Aorta (tissue), 5 donors: ENCODE results near the gene ARPC2. TPM values are rescaled to one million over a fixed set of nuclear protein-coding genes. Genes with fewer than 3 reads are reported as not detected.

Experiments used
- ATAC-seq: fragments of 200-7000 bp; cut with Tn5 transposase; one replicate; pipeline ENCODE4 v1.9.1; 2022; ENCODE audit warnings: moderate library complexity; ENCODE audit not compliant: low FRiP score
- DNase-seq, 2 donors: peaks; one replicate each; pipeline ENCODE4 v3.0.0-alpha.2; 2020
- H3K27ac ChIP-seq, 2 donors: one replicate each; pipeline ENCODE4 v1.5.1; 2013; ENCODE audit warnings: low read length in 2 of 2, mild to moderate bottlenecking in 2 of 2, moderate library complexity in 2 of 2, control low read depth in 1 of 2, inconsistent platforms in 1 of 2, low read depth in 1 of 2
- H3K27me3 ChIP-seq, 2 donors: one replicate each; pipeline ENCODE4 v1.6.1; 2013; ENCODE audit warnings: control low read depth in 1 of 2, low read length in 1 of 2, mild to moderate bottlenecking in 1 of 2, moderate library complexity in 1 of 2; ENCODE audit not compliant: insufficient read depth in 2 of 2, control insufficient read depth in 1 of 2
- H3K36me3 ChIP-seq, 2 donors: one replicate each; pipeline ENCODE4 v1.6.1; 2013; ENCODE audit warnings: control low read depth in 1 of 2, low read length in 1 of 2, mild to moderate bottlenecking in 1 of 2; ENCODE audit not compliant: insufficient read depth in 2 of 2, control insufficient read depth in 1 of 2
- H3K4me1 ChIP-seq, 2 donors: one replicate each; pipeline ENCODE4 v1.6.1; 2013; ENCODE audit warnings: low read length in 2 of 2, control low read depth in 1 of 2, mild to moderate bottlenecking in 1 of 2, moderate library complexity in 1 of 2; ENCODE audit not compliant: insufficient read depth in 2 of 2, control insufficient read depth in 1 of 2
- H3K4me3 ChIP-seq, 2 donors: one replicate each; pipeline ENCODE4 v1.5.1; 2013; ENCODE audit warnings: low read length in 2 of 2, control low read depth in 1 of 2, mild to moderate bottlenecking in 1 of 2
- H3K9me3 ChIP-seq: one replicate; pipeline ENCODE4 v1.6.1; 2013; ENCODE audit warnings: mild to moderate bottlenecking, low read length; ENCODE audit not compliant: control insufficient read depth
- WGBS, 2 donors: extraction: QIAGEN DNeasy Blood & Tissue Kit; methylation state at CpG; one replicate each; pipeline ENCODE4 v1.1.7; 2013; 5-methylcytosine and 5-hydroxymethylcytosine counted together
- intact Hi-C, 2 donors: fragments of 100-400 bp; cut with DNase I; formaldehyde crosslinking; loops; one replicate each; pipeline versions ENCODE4 v1.14.2 to v1.15.0; 2022
- polyA plus RNA-seq, 2 donors: library from polyadenylated mRNA; stranded (reverse); fragments of 200-250 nt; gene quantifications; one replicate each; pipeline ENCODE4 v1.2.3, GENCODE V29; 2013
- total RNA-seq, 2 donors: library from RNA; stranded (reverse); fragmentation: NEBNext Ultra II Directional; extraction: Animal tissue kit (Norgen Biotek cat#: 25700); gene quantifications; one replicate each; pipeline ENCODE4 v1.2.1, GENCODE V29; 2021
- donor health status: healthy with polysubstance abuse.
- donor health status: Bipolar disorder and iron deficiency.
- donor health status: DM: no; HTN: no; CAD: no.
- donor health status: DM: no; HTN: no; CAD: no.
- donor health status: DM: yes; HTN: yes; CAD: no.

ARPC2 gene
- total and polyA plus RNA-seq, 4 donors = 297 to 467 (median 359) TPM

DNA sequence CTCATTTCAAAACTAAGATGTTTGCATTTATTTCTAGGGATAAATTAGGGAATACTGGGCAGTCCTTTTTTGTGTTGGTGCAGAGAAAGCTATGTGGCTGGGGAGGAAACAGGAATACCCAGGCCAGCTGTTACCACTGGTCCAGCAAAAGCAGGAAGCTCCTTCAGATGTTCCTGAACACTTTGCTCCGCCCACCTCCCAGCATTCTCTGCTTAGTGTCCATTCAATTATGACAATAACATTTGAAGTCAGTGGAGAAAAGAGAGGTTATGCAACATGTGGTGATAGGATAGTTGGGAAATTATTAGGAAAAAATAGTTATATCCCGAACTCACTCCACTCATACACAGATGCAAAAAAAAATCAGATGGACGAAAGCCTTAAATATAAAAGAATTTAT, 22.1 kb upstream of the ARPC2 start:
- Histone ChIP-seq H3K4me1 (no peaks in the 10 kb centered on the region), H3K36me3 (no peaks in the 10 kb centered on the region), H3K27me3 (no peaks in the 10 kb centered on the region), H3K9me3 (no peaks in the 10 kb centered on the region), H3K4me3 (no peak overlapping the region), H3K27ac (no peak overlapping the region)
- 91 to 93% methylated on average over 3 of the region's 3 CpGs for WGBS, 2 donors
- no peak for ATAC-seq
- no peak for DNase-seq
- intact Hi-C loops = no loop called here

DNA sequence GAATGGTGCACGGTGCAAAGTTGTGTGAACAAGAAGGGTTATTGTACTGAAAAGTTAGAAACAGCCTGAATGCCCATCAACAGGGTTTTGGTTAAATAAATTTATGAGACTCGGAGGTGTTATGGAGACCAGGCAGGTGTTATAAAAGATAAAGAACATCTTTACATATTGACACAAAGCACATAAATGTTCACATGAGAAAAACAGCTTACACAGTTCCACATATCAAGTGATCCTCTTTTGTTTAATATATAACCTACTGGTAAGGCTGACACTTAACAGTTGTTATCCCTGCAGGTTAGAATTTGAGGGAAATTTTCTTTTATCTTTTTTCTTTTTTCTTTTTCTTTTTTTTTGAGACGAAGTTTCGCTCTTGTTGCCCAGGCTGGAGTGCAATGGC, 20.0 kb upstream of the ARPC2 start:
- intact Hi-C loops = no loop called here
- no peak overlapping the region for H3K4me3 ChIP-seq

DNA sequence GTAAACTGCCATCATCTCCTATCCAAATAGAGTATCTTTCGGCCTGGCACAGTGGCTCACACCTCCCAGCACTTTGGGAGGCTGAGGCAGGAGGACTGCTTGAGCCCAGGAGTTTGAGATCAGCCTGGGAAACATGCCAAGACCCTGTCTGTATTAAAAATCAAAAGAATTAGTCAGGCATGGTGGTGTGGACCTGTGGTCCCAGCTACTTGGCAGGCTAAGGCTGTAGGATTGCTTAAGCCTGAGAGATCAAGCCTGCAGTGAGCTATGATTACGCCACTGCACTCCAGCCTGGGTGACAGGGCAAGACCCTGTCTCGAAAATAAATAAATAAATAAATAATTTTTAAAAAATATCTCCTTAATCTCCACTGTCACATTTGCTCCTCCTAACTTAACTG, 14.7 kb upstream of the ARPC2 start:
- no peak overlapping the region for H3K4me3 ChIP-seq
- H3K36me3 ChIP-seq = no peaks in the 10 kb centered on the region
- no peak for DNase-seq
- intact Hi-C loops = no loop called here
- no peaks in the 10 kb centered on the region for H3K27me3 ChIP-seq
- H3K4me1 ChIP-seq = no peaks in the 10 kb centered on the region
- 85 to 93% methylated on average over 3 of the region's 3 CpGs for WGBS, 2 donors
- ATAC-seq = no peak
- no peak overlapping the region for H3K27ac ChIP-seq
- no peaks in the 10 kb centered on the region for H3K9me3 ChIP-seq

More for the DNA sequence above, 20.0 kb upstream of the ARPC2 start:
- Histone ChIP-seq H3K36me3 (no peaks in the 10 kb centered on the region), H3K27ac (no peak overlapping the region), H3K4me1 (no peaks in the 10 kb centered on the region), H3K9me3 (no peaks in the 10 kb centered on the region), H3K27me3 (no peaks in the 10 kb centered on the region)
- ATAC-seq (no peak), DNase-seq (no peak)
- 83 to 85% methylated on average over 4 of the region's 4 CpGs for WGBS, 2 donors

DNA sequence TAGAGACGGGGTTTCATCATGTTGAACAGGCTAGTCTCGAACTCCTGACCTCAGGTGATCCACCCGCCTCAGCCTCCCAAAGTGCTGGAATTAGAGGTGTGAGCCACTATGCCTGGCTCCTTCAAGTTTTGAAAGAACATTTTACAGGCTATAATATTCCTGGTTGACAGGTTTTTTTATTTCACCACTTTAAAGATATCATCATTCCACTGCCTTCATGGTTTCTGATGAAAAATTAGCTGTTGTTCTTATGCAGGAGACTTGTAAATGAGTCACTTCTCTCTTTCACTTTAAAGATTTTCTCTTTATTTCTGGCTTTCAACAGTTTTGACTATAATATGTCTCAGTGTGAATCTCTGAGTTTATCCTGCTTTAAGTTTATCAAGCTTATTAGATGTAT, 7.9 kb upstream of the ARPC2 start:
- 94 to 95% methylated on average over 3 of the region's 3 CpGs for WGBS, 2 donors
- H3K27me3 ChIP-seq = no peaks in the 10 kb centered on the region
- no peak overlapping the region for H3K27ac ChIP-seq
- intact Hi-C loops = no loop called here
- H3K4me1 ChIP-seq = no peaks in the 10 kb centered on the region
- no peaks in the 10 kb centered on the region for H3K9me3 ChIP-seq
- ATAC-seq (no peak), DNase-seq (no peak)
- no peak overlapping the region for H3K4me3 ChIP-seq
- H3K36me3 ChIP-seq = no peaks in the 10 kb centered on the region

DNA sequence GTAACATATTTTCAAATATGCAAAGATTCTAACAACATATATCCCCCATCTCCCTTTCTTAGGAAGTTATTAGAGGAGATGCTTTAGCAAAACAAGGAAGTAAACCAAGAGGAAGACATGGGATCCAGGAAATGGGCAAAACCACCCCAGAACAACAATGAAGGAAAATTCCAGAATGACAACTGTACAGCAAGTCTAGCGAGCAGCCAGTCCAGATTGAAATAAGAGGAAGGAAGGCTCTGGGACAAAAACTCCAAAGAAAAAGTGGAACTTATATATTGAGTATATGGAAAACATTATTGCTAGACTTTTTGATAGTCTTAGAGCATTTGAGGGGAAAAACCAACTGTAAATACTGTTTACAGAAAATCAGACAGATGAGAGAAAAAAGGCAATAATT, 2.9 kb upstream of the ARPC2 start:
- 92 to 100% methylated on average over 1 of the region's 1 CpG for WGBS, 2 donors
- Histone ChIP-seq H3K27ac (no peak overlapping the region), H3K27me3 (no peaks in the 10 kb centered on the region), H3K36me3 (no peaks in the 10 kb centered on the region), H3K9me3 (no peaks in the 10 kb centered on the region), H3K4me3 (no peak overlapping the region), H3K4me1 (no peaks in the 10 kb centered on the region)
- ATAC-seq (no peak), DNase-seq (no peak)
- intact Hi-C loops = no loop called here

DNA sequence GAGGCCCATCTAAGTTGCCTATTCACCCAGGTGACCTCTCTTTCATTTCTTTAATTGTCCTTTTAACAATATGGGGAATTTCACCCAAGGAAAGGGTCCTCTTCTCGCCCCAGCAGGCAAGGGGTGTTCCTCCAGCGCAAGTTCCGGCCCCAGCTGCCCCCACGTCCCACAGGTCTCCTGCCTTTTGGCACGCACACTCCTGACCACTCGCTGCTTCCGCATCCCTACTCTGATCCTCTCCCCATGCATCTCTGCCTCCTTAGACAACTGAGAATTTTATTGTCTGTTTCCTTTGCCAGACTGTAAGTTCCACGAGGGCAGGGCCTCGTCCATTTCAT, 684 bp upstream of the ARPC2 start:
- no peaks in the 10 kb centered on the region for H3K9me3 ChIP-seq
- peaks cover 3 to 10% of the 10 kb centered on the region in 2 donors for H3K4me1 ChIP-seq
- H3K36me3 ChIP-seq = no peaks in the 10 kb centered on the region
- peak overlapping the region; percentile 5 to 97 for H3K4me3 ChIP-seq
- WGBS, 2 donors = 43 to 50% methylated on average over 9 of the region's 9 CpGs
- no peaks in the 10 kb centered on the region for H3K27me3 ChIP-seq
- peak overlapping the region in 1 of 2 donors; percentile 53 for H3K27ac ChIP-seq
- intact Hi-C loops = loop anchor here in 1 of 2 donors (2.0 to 5.0 kb wide), 2 partner anchors 14 to 191 kb away; no protein-coding TSS in a partner anchor
- peak; percentile 12 for ATAC-seq
- DNase-seq = no peak

DNA sequence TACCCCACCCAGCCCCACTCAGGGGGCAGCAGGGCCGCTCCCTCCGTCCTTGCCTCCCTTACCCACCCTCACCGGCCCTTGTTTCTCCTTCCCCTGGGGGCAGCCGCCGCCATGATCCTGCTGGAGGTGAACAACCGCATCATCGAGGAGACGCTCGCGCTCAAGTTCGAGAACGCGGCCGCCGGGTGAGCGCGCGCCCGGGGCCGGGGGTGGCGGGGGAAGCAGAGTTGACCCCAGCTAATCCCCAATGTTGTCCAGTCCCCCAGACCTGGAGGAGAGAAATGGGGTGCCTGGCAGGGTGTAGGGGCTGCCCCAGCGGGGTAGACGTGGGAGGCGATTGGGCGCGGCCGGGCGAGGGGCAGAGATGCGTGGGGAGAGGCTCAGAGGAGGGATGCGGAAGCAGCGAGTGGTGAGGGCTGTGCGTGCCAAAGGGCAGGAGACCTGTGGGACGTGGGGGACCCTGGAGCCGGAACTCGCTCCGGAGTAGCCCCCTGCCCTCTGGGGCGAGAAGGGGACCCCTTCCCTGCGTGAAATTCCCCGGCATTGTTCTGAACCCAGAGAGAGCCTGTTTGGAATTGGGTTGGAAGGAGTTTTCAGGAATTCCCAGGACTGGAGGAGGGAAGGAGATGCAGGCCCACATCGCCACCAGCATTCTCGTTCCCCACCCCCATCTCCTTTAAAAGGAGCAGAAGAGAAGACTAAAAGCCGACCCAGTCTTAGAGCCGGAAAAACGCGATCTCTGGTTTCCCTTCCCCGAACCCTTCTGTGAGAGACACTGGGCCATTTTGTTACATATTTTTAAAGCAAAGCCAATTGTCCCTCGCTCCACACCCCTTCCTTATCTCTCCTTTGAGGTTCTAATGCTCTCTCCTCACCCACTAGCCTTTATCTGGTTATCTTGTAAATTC, 625 bp downstream of the ARPC2 start:
- ATAC-seq (peak; percentile 85), DNase-seq (peak; percentile 81 to 88)
- intact Hi-C loops = loop anchor here in 1 of 2 donors (2.0 to 5.0 kb wide), 2 partner anchors 13 to 190 kb away; no protein-coding TSS in a partner anchor
- Histone ChIP-seq H3K9me3 (no peaks in the 10 kb centered on the region), H3K4me3 (peak overlapping the region; percentile 94 to 97), H3K27me3 (no peaks in the 10 kb centered on the region), H3K4me1 (peaks cover 3 to 13% of the 10 kb centered on the region in 2 donors), H3K36me3 (no peaks in the 10 kb centered on the region), H3K27ac (peak overlapping the region; percentile 64 to 92)
- 1% methylated on average over 45 to 47 of the region's 47 CpGs for WGBS, 2 donors

DNA sequence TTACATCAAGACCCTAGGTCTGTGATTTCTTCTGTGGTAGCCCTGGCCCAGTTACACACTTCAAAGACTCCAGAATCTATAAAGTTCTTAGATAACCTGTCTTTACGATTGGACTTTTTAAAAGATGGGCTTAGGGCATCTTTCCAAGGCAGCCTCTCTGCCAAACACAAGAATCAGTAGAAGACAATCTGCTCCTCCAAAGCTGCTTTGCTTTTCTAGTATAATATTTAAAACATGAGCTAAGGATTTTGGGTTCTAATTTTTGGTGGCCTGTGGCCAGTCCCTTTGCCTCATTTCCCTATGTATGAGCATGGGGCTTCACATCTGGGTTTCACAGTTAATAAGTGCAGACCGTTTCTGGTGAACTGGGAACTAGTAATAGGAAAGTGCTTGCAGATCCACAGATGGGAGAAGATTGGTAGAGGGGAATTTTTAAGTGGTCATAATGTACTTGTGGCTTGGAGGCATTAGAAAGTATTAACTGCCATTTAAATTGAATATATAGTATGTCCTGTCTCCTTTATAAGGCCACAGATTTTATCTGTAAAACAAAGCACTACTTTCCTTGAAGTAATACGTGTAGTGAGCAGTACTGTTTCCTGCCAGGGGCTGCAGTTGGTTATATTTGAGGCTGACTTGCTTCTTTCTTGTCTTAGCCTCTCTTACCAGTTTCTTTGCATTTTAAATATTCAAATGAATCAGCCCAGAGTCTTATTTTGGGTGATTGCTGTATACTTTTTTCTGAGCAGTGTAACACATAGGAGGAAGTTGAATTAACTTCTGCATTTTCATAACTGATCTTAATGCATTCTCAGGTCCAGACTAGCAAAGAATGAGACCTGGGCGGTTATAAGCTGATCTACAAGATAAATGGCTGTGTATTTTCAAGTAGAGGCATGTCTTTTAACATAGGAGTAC, 1.5 kb downstream of the ARPC2 start:
- H3K27me3 ChIP-seq = no peaks in the 10 kb centered on the region
- ATAC-seq = no peak
- peaks cover 3 to 15% of the 10 kb centered on the region in 2 donors for H3K4me1 ChIP-seq
- H3K9me3 ChIP-seq = no peaks in the 10 kb centered on the region
- WGBS, 2 donors = 5 to 7% methylated on average over 4 of the region's 4 CpGs
- H3K27ac ChIP-seq = peak overlapping the region; percentile 33 to 92
- peak overlapping the region; percentile 94 to 97 for H3K4me3 ChIP-seq
- intact Hi-C loops = loop anchor here in 1 of 2 donors (5.0 kb wide), 1 partner anchor 189 kb away; no protein-coding TSS in a partner anchor
- H3K36me3 ChIP-seq = no peaks in the 10 kb centered on the region
- DNase-seq = no peak
